GM21526 (cell line): ENCODE results near the gene FAM168A.

ENCODE experiments used
- ATAC-seq: cut with Tn5 transposase; IDR thresholded peaks from one replicate; pipeline ENCODE4 v1.9.1; 2021; ENCODE audit warnings: moderate library complexity; ENCODE audit not compliant: unreplicated experiment, low FRiP score

The FAM168A gene, protein sequence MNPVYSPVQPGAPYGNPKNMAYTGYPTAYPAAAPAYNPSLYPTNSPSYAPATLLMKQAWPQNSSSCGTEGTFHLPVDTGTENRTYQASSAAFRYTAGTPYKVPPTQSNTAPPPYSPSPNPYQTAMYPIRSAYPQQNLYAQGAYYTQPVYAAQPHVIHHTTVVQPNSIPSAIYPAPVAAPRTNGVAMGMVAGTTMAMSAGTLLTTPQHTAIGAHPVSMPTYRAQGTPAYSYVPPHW

DNA sequence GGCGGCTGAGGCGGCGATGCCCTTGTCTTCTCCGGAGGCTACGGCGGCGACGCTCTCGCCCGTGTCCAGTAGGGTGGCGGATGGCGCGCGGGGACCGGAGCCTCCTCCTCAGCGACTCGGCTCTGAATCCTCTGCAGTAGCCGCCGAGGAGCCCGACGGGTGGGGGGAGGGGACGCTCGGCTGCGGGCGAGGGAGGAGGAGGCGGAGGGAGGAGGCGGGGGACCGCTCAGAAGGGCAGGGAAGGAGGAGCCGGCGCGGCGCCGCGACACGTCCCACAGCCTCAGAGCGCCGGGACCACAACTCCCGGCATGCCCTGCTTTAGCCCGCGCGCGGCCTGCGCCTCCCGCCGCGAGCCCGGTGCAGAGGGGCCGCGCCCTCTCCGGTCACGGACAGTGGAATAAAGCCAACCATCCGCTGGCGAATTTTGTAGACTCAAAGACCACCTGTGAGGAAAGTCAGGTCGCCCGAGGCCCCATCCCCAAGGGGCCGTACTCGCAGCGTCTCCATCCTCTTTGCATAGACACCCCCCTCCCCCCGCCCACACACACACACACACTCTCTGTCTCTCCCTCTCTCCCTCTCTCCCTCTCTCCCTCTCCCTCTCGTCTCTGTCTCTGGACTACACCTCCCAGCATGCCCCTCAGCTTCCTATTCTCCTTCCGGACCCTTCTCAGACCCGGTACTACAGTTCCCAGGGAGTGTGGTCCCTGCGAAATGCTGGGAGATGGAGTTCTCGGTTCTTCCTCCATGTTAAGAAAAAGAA is at the start of gene FAM168A:
Gene FAM168A, minus strand, starts transcription at position 157 of the 763 bp plus-strand sequence. CDS start 129,638 bp downstream, outside the sequence.
- ATAC-seq: peak; percentile 92

DNA sequence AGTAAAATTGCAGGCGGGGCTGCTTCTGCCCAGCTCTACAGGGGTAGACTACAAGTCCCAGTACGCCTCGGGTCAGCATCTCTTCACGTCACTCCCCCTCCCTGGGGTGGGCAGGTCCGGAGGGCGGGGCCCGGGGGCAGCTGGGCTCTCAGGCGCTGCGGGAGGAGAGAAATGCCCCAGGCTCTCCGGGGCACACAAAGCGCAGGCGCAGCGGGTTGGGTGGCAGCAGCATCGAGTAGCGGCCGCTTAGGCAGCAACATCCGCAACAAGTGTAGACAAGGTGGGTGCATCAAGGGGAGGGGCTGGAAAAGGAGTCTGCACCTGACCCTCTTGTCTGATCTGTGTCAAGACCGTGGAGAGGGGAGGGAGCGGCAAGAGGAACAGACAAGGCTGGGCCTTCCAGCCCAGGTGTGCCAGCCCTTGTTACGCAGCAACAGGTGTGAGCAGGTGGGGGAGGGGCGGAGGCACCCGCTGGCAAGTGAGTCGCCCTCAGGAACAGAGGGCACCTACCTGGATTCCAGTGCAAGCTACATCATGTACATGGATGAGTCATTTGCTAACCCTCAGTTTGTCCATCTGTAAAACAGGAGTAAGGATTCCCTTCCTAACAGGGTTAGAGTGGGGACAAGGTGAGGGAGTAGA is 49.7 kb upstream of the FAM168A start:
- no peak for ATAC-seq

DNA sequence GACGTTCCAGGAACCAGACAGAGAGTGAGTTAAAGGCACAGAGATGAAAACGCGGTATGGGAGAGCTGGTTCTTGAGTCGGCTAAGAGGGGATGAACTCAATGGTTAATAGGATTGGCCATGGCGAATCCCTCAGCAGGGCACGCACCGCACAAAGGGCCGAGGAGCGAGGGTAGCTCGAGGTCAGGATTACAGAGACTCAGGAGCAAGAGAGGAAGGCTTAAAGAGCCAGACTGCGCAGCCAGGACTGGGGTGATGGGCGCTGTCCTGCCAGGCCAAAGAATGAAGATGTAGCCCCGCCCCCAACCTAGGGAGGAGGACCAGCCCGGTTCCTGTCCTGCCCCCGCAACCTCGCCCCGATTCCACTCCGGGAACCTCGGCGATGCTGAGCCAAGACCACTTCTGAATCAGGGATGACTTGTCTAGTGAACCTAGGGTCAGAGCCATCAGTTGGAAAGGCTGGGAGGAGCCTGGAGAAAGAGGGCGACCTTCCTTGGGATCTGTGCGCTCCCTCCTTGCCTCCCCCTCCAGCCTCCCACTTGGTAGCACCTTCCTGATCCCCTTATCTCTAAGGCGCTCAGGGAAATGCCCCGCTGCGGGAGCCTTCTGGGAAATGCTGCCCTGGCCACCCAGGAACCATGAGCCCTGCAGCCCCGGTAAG is 48.2 kb upstream of the FAM168A start, which contains the start of gene PLEKHB1:
Gene PLEKHB1, plus strand, starts transcription at position 610 of the 660 bp plus-strand sequence. Its CDS starts 28 bp downstream, at position 638.
- ATAC-seq: no peak

DNA sequence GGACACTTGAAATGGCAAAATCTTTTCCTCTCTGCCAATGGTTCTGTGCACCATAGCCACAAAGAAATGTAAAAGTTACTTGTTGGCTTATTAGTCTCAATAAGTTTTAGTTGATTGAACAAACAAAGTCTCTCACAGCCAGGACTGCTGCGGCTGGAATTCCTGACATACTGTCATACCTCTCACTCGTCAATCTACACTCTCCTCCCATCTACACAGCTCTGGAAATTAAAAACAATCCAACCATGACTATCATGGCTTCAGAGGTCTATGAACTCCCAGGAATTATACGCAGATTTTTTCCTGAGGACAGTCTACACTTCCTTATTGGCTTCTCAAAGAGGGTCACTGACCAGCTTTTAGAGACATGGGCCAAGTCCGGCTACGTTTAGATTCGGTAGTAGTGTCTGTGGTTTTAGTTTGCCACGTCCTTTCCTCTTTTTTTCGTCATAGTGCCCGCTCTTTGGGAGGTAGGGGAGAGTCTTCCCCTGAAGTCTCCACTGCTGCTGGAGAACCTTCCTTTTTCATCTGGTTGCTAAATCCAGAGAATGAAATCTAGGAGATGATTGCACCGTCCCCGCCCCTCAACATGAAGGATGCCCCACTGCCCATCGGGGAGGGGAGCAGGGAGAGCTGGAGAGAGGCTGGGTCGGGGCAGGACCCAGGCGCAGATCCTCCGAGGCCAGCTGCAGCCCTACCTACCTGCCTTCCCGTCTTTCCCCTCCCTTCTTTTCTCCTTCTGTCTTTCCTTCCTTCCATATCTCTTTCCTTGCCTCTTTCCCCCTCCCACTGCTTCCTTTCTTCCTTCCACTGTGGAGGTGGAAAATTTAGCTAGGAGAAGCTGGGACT is 47.4 kb upstream of the FAM168A start:
- ATAC-seq: no peak

DNA sequence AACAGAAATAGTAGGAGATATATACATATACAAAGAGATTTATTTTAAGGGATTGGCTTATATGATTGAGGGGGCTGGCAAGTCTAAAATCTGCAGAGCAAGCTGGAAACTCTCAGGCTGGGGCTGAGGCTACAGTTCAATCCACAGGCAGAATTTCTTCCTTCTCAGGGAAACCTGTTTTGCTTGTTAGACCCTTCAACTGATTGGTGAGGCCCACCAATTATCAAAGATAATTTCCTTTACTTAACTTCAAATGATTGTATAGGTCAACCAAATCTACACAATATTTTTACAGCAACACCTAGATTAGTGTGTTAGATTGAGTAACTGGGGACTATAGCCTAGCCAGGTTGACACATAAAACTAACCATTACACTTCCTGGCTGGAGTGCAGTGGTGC is 43.8 kb upstream of the FAM168A start:
- no peak for ATAC-seq

DNA sequence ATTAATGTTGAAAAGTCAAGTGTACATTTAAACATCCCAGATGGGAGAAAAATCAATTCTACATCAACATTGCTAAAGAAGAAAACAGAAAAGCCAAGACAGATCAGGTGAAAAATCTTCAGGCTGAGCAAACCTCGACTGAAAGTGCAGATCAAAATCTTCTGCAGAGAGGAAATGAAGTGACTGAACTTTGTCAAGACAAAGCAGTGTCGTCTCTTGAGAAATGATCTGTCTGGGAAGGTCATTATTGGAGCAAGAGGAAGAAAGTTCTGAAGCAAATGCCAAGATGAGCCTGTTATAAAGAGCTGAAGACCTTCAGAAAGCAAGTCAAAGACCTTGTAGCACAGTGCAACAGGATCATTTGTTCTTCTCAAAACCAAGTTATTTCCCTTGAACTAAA is 42.7 kb upstream of the FAM168A start:
- no peak for ATAC-seq

DNA sequence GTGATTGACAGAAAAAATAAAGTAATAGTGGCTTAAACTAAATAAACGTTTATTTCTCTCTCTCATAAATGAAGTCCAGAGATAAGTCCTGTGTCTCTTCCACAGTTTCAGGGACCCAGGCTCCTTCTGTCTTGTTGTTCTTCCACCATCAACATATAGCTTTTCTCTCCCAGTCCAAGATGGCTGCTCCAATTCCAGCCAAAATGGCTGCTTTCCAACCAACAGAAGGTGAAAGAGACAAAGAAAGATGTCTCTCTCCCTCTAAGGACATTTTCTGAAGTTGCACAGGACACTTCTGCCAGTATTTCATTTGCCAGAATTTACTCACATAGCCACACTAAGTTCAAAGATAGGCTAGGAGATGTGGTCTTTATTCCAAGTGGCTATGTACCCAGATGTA is 39.1 kb upstream of the FAM168A start:
- no peak for ATAC-seq

DNA sequence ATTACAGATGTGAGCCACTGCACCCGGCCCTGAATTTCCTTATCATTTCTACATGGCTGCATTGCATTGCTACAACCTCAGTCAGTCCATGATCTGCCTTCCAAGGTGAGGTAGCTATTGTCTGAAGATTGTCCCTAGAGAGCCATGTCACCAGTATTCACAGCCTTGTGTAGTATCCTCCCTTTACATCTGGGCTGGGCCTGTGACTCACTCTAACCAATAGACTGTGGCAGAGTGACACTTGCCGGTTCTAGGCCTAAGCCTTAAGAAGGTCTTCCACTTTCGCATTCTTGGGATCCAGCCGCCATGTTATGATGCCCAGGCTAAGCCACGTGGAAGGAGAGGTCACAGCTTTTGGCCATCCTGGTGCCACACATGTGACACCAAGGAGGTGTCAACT is 38.3 kb upstream of the FAM168A start:
- no peak for ATAC-seq

DNA sequence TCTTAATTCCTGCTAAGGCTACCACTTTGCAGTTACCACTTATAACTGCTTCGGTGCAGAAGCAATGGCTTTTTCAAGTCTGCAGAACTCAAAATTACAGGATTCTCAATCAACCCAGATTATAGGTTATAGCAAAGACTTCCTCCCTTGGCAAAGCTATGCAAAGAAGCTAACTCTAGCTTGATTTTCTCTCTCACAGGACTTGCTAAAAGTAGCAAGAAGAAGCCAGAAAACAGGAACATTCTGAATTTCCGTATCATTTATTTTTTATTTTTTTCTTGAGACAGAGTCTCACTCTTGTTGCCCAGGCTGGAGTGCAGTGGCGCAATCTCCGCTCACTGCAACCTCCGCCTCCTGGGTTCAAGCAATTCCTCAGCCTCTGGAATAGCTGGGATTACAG is 37.8 kb upstream of the FAM168A start:
- ATAC-seq: no peak

DNA sequence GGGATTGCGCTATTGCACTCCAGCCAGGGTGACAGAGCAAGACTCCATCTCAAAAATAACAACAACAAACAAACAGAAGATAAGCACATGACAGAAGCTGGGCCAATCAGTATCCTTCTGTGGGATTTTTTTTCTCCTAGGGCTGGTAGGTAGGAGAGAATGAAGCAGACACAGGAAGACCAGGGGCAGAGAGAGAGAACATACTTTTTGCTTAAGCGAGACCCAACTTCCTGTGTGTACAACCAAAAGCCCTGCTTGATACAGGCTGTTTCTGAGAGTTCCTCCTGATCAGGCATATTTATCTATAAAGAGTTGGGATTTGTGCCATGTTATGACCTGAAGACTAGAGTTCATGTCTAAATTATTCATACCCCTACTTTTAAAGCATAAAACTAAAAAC is 36.1 kb upstream of the FAM168A start:
- ATAC-seq: no peak

DNA sequence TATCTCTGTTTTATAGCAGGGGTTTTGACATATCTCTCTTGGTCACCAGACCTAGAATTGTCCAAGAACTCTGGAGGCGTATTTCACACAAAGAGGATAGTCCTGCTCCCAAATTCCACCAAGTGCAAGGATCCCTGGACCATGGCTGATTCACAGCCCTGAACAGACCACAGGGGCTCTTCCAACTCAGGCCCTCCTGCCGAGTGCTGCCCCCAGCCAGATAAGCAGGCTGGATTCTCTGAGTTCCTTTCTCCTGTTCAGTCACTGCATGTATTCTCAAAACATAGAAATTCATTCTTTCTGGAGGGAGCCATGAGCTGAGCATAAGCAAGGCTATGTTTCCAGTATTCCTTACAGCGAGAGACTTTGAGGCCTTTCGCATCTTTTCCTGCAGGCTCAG is 35.1 kb upstream of the FAM168A start:
- ATAC-seq: no peak

DNA sequence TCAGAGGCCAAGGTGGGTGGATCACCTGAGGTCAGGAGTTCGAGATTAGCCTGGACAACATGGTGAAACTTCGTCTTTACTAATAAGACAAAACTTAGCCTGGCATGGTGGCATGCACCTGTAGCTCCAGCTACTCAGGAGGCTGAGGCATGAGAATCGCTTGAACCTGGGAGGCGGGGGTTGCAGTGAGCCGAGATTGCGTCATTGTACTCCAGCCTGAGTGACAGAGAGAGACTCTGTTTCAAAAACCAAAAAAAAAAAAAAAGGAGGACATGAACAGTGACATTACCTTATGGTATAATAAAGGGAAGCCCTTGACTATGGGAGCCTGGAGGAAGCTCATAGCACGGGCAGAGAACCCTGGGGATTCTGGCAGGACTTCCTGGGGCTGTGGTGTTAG is 32.0 kb upstream of the FAM168A start:
- no peak for ATAC-seq

DNA sequence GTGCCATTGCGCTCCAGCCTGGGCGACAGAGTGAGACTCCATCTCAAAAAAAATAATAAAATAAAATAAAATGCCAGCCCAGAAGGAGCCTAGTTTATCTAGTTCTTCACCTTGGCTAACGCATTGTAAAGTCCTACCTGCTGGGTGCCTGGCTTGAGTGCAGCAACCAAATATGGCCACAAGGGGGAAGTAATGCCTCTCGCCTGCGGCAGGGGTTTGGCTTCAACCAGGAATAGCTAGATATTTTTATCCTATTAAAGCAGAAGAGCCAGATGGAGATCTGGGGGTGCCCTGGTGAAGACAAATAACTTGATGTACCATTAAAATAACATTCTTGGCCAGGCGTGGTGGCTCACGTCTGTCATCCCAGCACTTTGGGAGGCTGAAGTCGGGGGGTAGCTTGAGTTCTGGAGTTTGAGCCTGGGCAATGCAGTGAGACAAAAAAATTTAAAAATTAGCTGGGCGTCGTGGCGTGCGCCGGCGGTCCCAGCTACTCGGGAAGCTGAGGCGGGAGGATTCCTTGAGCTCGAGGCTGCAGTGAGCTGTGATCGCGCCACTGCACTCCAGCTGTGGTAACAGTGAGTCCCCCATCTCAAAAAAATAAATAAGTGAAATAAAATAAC is 27.9 kb upstream of the FAM168A start:
- no peak for ATAC-seq

DNA sequence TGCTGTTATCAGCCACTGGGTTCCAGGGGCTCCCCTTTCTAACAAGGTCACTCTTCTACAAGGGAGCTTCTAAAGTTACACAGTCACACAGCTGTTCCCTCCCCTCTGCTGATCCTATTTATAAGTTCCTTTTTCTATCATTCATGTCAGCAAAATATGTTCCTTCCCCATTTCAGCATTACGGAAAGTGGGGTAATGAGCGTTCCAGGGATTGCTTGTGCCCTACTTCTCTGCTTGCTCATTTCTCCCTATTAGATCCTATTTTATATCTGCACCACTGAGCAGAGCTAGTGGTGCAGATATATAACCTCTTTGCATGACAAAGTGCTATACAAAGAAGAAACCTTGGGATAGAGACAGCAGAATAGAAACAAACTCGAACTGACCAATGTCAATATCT is 25.8 kb upstream of the FAM168A start:
- no peak for ATAC-seq

DNA sequence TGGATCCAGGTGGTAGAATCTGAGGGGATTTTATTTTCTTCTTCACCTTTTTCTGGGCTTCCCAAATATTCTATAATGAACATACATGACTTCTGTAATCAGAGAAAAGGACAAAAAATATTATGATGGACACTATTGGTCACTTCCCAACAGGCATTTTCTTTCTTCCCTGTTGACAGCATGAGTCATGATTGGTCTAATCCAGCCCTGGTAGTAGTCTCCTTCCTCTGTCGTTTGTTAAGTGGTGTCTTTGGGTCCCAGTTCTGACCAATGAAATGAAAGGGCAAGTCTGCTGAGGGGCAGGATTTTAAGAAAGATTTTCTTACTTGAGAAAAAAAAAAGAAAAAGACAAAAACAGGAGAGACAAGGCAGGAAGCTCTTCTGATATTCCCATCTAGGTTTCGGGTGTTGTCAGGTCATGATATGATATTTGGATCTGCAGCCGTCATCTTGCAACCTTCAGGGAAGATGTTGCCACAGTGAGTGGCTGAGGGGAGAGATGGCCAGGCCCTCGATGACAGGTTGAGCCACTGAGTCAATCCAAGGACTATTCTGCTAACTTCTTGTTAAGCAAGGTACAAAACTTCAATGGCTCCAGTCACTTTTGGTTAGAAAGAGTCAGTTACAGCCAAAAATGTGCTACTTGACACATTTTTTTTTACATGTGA is 25.1 kb upstream of the FAM168A start:
- no peak for ATAC-seq

DNA sequence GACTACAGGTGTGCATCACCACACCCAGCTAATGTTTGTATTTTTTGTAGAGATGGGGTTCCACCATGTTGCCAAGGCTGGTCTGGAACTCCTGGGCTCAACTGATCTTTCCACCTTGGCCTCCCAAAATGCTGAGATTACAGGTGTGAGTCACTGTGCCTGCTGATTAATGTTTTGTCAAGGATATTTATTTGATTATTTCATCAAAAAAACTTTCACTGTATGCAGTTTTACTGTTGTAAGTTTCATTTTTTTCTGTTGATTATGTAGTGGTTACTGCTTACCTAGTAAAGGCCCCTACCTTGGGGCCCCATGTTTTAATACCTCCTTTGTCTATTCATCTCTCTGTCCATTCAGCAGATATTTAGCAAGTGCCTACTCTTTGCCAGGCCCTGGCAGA is 16.7 kb upstream of the FAM168A start:
- ATAC-seq: no peak

DNA sequence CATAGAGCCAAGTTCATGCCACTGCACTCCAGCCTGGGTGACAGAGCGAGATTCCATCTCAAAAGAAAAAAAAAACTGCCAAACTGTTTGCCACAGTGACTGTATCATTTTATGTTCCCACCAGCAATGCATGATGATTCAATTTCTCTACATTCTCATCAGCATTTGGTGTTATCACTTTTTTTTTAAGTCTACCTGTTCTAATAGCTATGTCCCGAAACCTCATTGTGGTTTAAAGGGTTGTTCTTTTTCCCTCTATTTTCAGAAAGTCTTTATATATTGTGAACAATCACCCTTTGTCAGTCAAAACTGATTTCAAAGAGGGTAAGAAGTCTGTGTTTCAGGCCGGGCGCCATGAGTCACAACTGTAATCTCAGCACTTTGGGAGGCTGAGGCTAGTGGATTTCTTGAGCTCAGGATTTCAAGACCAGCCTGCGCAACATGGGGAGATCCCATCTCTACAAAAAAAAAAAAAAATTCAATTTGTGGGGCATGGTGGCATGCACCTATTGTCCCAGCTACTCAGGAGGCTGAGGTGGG is 14.8 kb upstream of the FAM168A start:
- no peak for ATAC-seq

DNA sequence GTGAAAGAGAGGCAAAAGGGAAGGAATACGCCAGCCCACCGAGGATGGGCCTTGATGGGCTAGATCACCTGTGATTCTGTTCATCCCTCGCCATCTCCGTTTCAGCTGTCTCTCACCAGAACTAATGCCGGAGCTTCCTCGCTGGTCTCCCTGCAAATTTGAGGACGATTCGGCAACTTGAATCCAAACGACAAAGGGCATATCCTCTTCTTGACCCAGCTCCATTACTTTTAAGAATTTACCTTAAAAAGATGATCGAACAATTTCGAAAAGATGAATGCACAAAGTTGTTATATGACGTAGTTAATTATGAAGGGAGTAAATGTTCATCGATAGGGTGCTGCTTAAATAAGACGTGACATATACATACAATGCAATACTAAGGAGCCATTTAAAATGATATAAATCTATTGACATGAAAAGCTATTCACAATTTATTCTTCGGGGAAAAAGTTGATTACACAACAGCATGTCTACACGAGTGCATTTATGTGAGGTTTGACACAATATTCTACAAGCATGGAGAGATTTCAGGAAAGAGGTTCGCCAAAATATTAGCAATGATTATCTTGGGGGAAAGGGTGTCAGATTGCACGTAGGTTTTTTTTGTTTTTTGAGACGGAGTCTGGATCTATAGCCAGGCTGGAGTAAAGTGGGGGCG is 937 bp upstream of the FAM168A start:
- no peak for ATAC-seq
